Loucy (cell line): ENCODE results near the gene CDC14A.

Experiments
- H2AFZ ChIP-seq: fragments of 200-600 bp; sonication (generic); 2 replicates; pipeline ENCODE4 v1.6.0; 2016; ENCODE audit warnings: antibody characterized with exemption, mild to moderate bottlenecking, low read length, moderate library complexity
- H3F3A ChIP-seq: fragments of 200-600 bp; 2 replicates; pipeline ENCODE4 v1.6.0; 2016; ENCODE audit warnings: antibody characterized with exemption, low read depth, mild to moderate bottlenecking
- H3K27me3 ChIP-seq: fragments of 200-600 bp; sonication (generic); 2 replicates; pipeline ENCODE4 v1.6.1; 2014; ENCODE audit warnings: low read length, mild to moderate bottlenecking; ENCODE audit not compliant: insufficient read depth, poor library complexity, severe bottlenecking
- H3K36me3 ChIP-seq: fragments of 200-600 bp; sonication (generic); 2 replicates; pipeline ENCODE4 v1.6.1; 2016; ENCODE audit warnings: low read length; ENCODE audit not compliant: insufficient read depth
- H3K4me1 ChIP-seq: fragments of 200-600 bp; sonication (generic); 2 replicates; pipeline ENCODE4 v1.5.1; 2014; ENCODE audit warnings: low read length, mild to moderate bottlenecking; ENCODE audit not compliant: insufficient read depth, poor library complexity, severe bottlenecking
- H3K4me2 ChIP-seq: fragments of 200-600 bp; sonication (generic); 2 replicates; pipeline ENCODE4 v1.6.0; 2014; ENCODE audit warnings: antibody characterized with exemption, low read length, low read depth, mild to moderate bottlenecking; ENCODE audit not compliant: poor library complexity, severe bottlenecking
- H3K4me3 ChIP-seq: fragments of 200-600 bp; sonication (generic); 2 replicates; pipeline ENCODE4 v1.5.1; 2014; ENCODE audit warnings: low read length, mild to moderate bottlenecking, mixed read lengths; ENCODE audit not compliant: poor library complexity, severe bottlenecking
- H3K79me2 ChIP-seq: fragments of 200-600 bp; sonication (generic); 2 replicates; pipeline ENCODE4 v1.6.1; 2014; ENCODE audit warnings: low read length; ENCODE audit not compliant: insufficient read depth
- H3K9ac ChIP-seq: fragments of 200-600 bp; sonication (generic); 2 replicates; pipeline ENCODE4 v1.6.0; 2014; ENCODE audit warnings: mild to moderate bottlenecking, low read depth, low read length, moderate library complexity; ENCODE audit not compliant: poor library complexity, severe bottlenecking
- H3K9me2 ChIP-seq: fragments of 200-600 bp; sonication (generic); replicated peaks from 2 replicates; pipeline ENCODE4 v1.6.1; 2016; ENCODE audit warnings: low read depth, low read length, mixed read lengths
- H3K9me3 ChIP-seq: fragments of 200-600 bp; sonication (generic); 2 replicates; pipeline ENCODE4 v1.6.1; 2014; ENCODE audit warnings: mild to moderate bottlenecking, antibody characterized with exemption, low read length, low read depth; ENCODE audit not compliant: insufficient read depth
- H4K20me1 ChIP-seq: fragments of 200-600 bp; sonication (generic); 2 replicates; pipeline ENCODE4 v1.6.0; 2014; ENCODE audit warnings: antibody characterized with exemption, low read length, mild to moderate bottlenecking; ENCODE audit not compliant: insufficient read depth, poor library complexity, severe bottlenecking
- EZH2phosphoT487 ChIP-seq: fragments of 200-600 bp; IDR thresholded peaks from 2 replicates; pipeline ENCODE4 v1.6.1; 2018; ENCODE audit warnings: antibody characterized with exemption, mild to moderate bottlenecking, moderate library complexity, borderline replicate concordance
- TF ChIP-seq, protein P1 (sequence below): fragments of 200-600 bp; sonication (generic); conservative IDR thresholded peaks from 2 replicates; pipeline ENCODE4 v1.5.1; 2014; ENCODE audit warnings: mild to moderate bottlenecking, antibody characterized with exemption, low read length

Gene CDC14A

DNA sequence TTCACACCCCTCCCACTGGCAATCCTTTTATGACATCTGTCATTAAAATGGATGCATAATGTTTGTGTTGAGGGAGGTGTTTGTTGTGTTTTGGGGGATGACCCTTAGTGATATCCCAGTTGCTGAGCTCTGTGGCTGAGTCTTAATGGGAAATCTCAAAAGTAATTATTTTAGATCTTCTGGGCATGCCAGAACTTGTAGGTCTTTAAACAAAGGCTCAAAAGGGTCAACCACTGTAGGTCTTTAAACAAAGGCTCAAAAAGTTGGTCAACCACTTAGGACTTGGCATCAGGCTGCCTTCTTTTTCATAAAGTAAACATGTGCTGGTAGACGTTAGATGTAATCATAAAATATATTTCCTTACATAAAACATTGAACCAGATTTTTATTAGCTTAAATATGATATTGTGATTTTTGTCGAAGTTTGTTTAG, 78.0 kb downstream of the CDC14A start:
- no peak for TF ChIP-seq EZH2phosphoT487
- TF ChIP-seq, protein P1, sequence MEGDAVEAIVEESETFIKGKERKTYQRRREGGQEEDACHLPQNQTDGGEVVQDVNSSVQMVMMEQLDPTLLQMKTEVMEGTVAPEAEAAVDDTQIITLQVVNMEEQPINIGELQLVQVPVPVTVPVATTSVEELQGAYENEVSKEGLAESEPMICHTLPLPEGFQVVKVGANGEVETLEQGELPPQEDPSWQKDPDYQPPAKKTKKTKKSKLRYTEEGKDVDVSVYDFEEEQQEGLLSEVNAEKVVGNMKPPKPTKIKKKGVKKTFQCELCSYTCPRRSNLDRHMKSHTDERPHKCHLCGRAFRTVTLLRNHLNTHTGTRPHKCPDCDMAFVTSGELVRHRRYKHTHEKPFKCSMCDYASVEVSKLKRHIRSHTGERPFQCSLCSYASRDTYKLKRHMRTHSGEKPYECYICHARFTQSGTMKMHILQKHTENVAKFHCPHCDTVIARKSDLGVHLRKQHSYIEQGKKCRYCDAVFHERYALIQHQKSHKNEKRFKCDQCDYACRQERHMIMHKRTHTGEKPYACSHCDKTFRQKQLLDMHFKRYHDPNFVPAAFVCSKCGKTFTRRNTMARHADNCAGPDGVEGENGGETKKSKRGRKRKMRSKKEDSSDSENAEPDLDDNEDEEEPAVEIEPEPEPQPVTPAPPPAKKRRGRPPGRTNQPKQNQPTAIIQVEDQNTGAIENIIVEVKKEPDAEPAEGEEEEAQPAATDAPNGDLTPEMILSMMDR: no peak

DNA sequence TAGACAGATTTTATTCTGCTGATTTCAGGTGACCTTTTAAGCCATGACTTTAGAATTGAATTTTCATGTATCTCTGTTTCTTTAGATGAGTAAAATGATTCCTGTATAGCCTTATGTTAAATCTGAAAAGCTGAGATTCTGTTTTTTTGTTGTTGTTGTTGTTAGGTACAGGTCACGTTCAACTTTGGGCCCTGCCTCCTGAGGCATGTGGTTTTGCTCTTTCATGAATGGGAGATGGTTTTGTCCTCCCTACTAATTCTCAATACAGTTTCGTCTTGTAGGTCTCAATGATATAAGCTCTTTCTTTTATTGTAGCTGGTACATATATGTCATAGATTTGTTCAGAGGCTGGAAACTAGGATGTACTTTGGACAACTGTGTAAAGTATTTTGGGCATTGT, 79.6 kb downstream of the CDC14A start:
- no peaks in the 10 kb centered on the region for H3K9me2 ChIP-seq
- H3K79me2 ChIP-seq: no peaks in the 10 kb centered on the region
- TF ChIP-seq EZH2phosphoT487: no peak
- TF ChIP-seq, protein P1: no peak

More for the DNA sequence above, 78.0 kb downstream of the CDC14A start:
- no peak overlapping the region for H2AFZ ChIP-seq
- H3K9me2 ChIP-seq: no peaks in the 10 kb centered on the region
- no peaks in the 10 kb centered on the region for H3K27me3 ChIP-seq
- no peaks in the 10 kb centered on the region for H3K79me2 ChIP-seq
- H3K4me3 ChIP-seq: no peak overlapping the region
- H3K9ac ChIP-seq: no peak overlapping the region
- H3K4me1 ChIP-seq: peaks cover 11% of the 10 kb centered on the region
- peaks cover 14% of the 10 kb centered on the region; the same call in 1 of the 2 replicates for H3K36me3 ChIP-seq
- H4K20me1 ChIP-seq: no peaks in the 10 kb centered on the region
- H3K9me3 ChIP-seq: no peaks in the 10 kb centered on the region
- H3F3A ChIP-seq: peaks cover 7% of the 10 kb centered on the region; the same call in 1 of the 2 replicates
- no peak overlapping the region for H3K4me2 ChIP-seq

DNA sequence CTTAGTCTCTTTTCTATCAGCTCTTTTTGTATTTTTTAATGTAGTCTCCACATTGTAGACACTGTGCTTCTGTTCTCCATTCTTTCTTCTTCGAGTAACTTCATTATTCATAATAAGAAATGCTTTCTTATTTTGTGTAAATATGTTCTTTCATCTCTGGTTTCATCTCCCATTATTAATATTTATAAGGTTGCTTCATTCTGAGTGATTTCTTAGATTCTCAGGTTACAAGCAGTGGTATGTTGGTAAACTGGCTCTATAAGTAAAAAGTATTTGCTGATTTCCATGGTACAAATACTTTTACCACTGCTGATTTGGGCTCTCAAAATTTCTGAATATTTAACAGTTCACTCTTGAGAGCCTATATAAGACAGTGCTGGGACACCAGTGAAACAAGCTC, 81.3 kb downstream of the CDC14A start:
- Histone ChIP-seq H3K36me3 (peaks cover 2% of the 10 kb centered on the region; the same call in 1 of the 2 replicates), H3K9me3 (no peaks in the 10 kb centered on the region), H3K4me1 (peaks cover 15% of the 10 kb centered on the region), H4K20me1 (no peaks in the 10 kb centered on the region), H3K4me2 (no peak overlapping the region), H3K27me3 (no peaks in the 10 kb centered on the region), H3K9me2 (no peaks in the 10 kb centered on the region), H3F3A (peaks cover 7% of the 10 kb centered on the region; the same call in 1 of the 2 replicates), H2AFZ (no peak overlapping the region), H3K4me3 (no peak overlapping the region), H3K9ac (no peak overlapping the region), H3K79me2 (no peaks in the 10 kb centered on the region)
- TF ChIP-seq EZH2phosphoT487: no peak
- TF ChIP-seq, protein P1: no peak

More for the DNA sequence above, 79.6 kb downstream of the CDC14A start:
- Histone ChIP-seq H3K9me3 (no peaks in the 10 kb centered on the region), H3K9ac (no peak overlapping the region), H3K4me2 (no peak overlapping the region), H3K4me3 (no peak overlapping the region), H4K20me1 (no peaks in the 10 kb centered on the region), H3K36me3 (peaks cover 5% of the 10 kb centered on the region; the same call in 1 of the 2 replicates), H3K27me3 (no peaks in the 10 kb centered on the region), H3K4me1 (peaks cover 11% of the 10 kb centered on the region), H3F3A (peaks cover 7% of the 10 kb centered on the region; the same call in 1 of the 2 replicates), H2AFZ (no peak overlapping the region)
